Epidermal melanocyte (primary cell): ENCODE results near the gene COPS7A.

Experiments
- DNase-seq: peaks from one replicate; pipeline ENCODE4 v3.0.0; 2011; ENCODE audit warnings: low spot score; ENCODE audit not compliant: insufficient read length

The COPS7A gene

DNA sequence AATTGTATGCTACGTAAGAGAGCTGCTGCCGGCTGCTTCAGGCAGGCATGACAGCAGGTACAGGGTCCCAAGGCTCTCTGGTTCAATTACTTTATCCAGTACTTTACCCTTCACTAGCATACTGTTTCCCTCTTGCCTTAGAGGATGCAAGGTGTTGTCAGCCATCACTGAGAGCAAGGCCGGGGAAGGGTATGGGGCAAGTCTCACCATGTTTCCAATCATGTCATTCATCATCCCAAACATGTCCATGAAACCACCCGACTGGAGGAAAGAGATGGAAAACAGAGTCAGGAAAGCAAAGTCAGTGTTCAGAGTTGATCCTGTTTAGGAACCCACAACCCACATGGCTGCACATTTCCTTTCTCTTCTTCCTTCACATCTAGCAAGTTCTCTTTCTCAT is 26.7 kb downstream of the COPS7A start:
- DNase-seq = no peak

GRCh38 chr12:6751767-6752166 is 27.9 kb downstream of the COPS7A start:
- no peak for DNase-seq

- peak; percentile 60 for DNase-seq
Measured at GRCh38 chr12:6752167-6752920, 28.5 kb downstream of the COPS7A start.

DNA sequence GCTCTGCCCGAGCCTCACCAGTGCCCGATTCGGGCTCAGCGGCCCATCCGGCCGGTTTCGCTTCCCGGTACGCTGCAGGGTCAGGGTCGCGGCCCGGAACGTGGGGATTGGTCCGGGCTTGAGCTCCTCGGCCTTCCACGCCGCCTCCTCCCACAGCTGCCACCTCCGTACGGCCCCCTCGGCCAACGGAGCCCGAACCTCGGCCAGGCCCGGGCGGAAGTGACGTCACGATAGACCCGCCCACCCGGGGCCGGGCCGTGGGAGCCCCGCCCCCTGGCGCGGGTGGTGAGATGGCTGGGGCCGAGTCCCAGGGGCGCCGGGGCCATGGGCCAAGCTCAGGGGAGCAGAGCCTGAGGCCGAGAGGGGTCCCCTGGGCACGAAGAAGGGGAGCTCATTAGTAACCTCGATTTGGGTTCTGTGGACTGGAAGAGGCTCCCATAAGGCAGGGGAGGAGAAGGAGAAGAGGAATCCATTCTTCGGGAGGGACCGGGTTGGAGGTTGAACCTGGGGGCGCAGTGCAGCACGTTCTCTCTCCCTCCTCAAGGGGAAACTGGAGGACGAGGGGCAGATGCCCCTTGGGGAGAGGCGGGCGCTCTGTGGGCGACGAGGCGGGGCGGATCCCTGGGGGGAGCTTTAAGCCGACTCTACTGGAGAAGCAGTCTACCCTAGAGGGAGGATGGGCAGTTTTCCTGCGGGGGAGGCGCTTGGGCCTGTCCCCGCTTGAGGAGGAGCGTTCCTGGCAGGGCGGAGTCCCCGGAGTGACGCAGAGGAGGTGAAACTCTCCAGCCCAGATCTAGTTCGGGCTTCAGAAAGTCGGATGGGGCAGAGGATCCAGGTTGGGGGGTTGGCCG is 29.3 kb downstream of the COPS7A start, which contains the start of gene MLF2:
TSS of gene MLF2 (minus strand) at position 221 of the 851 bp plus-strand sequence. CDS start 807 bp downstream, outside the sequence.
- DNase-seq = peak; percentile 96

GRCh38 chr12:6753772-6754356 is 30.0 kb downstream of the COPS7A start:
- peak; percentile 5 for DNase-seq

DNA sequence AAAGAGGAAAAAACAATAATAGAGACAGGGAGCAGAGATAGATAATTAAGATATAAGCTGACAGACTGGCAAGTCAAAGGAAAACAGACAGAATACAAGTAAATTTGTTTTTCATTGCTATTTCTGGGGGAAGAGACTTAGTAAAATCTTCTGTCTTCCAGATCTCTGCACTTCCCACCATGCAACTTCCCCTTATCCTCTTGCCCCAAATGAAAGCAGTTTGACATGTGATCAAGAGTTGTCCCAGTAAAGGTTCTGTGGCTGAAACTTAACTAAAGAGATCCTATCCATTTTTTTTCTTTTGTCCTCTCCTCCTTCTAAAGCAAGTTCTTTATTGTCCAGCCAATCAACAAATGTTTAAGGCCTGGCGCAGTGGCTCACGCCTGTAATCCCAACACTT is 30.6 kb downstream of the COPS7A start:
- no peak for DNase-seq

GRCh38 chr12:6757028-6757690 is 33.3 kb downstream of the COPS7A start:
- no peak for DNase-seq

DNA sequence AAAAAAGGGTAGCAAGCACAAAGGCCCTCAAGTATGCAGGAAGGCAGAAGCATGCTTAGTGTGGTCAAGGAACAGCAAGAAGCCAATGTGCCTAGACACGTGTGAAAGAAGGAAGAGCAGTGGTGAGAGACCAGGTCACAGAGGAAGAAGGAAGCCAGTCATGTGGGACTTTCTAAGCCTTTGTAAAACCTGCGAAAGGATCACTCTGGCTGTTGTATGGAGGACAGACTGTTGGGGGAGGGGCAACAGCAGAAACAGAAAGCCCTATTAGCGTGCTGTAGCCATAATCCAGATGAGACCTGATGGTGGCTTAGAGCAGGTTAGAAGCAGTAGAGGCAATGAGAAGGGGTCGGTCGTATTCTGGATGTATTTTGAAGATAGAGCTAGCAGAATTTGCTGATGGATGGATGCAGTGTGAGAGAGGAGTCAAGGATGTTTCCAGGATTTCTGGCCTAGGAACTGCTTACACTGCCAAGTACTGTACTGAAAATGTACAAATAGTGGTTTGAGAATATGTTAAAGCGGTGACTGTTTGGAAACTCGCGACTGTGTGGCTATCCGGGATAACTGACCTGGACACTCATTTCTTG is 34.8 kb downstream of the COPS7A start:
- DNase-seq = no peak

- DNase-seq = no peak
Measured at GRCh38 chr12:6759741-6760140, 35.9 kb downstream of the COPS7A start.

GRCh38 chr12:6763380-6763779 is 39.5 kb downstream of the COPS7A start:
- DNase-seq = no peak

GRCh38 chr12:6764011-6764828 is 40.4 kb downstream of the COPS7A start:
- peak; percentile 99 for DNase-seq

DNA sequence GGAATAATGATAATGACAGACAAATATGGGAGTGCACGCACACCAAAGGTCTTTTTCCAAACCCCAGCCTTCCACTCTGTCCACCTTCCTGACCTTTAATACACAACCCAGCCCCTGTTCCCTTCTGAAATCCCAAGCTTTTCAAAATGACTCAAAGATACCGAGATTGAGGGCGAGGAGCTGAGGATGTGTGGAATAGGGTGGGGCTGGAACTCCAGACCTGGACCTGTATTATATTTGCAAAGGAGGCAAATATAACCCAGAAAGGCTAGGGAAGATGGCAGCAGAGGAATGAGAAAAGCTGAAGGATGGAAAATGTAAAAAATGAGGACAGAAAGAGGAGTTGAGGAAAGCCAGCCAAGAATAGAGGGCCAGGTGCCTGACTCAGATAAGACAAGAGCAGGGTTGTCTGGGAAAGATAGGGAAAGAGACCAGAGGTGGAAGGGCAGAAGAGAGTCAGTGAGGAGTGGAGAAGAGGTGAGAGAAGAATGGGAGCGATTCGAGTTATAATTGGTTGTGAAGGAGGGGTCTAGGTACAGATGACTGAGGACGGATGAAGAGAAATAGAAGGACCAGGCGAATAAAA is 41.3 kb downstream of the COPS7A start:
- DNase-seq = no peak

DNA sequence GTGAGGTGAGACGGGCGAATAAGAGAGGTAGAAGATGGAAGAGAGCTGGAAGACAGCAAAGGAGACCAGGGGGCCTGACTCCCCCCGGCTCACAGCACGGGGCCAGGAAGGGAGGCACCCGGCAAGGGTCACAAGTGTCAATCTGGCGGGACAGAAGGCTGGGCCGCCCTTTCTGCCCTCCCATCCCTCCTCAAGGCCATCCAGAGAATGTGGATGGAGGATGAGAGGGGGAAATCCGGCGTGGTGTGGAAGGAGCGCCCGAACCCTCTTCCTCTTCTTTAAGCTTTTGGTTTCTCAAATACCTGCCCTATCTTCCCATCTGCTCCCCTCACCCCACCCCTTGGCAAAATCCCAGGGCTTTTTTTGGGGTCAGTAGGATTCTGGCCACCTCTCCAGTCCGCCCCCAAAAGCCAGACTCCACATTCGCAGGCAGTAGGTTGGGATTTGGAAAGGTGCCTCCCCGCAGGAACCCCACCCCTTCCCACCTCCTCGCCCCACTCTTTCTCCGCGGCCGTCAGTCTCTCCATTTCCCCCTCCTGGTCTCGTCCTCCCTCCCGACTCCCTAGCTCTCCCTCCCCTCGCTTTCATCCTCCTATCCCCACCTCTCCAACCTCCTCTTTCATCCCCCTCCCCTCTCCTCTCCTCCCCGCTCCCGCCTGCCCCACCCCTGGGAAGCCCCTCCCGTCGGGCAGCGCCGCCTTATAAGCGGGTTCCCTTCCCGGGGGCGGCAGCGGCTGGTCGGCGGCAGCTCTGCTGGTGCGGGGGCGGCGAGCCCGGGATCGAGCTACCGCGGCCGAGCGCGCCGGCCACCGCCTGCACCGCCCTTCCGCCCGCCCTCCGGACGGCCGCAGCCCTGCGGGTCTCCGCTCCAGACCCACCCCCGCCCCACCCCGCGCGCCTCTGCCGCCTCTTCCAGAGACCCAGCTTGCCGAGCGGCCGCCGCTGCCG is 42.1 kb downstream of the COPS7A start, which contains the start of gene PTMS:
TSS of gene PTMS (plus strand) at position 730 of the 948 bp plus-strand sequence. CDS start 343 bp downstream, outside the sequence.
- peak; percentile 64 for DNase-seq

DNA sequence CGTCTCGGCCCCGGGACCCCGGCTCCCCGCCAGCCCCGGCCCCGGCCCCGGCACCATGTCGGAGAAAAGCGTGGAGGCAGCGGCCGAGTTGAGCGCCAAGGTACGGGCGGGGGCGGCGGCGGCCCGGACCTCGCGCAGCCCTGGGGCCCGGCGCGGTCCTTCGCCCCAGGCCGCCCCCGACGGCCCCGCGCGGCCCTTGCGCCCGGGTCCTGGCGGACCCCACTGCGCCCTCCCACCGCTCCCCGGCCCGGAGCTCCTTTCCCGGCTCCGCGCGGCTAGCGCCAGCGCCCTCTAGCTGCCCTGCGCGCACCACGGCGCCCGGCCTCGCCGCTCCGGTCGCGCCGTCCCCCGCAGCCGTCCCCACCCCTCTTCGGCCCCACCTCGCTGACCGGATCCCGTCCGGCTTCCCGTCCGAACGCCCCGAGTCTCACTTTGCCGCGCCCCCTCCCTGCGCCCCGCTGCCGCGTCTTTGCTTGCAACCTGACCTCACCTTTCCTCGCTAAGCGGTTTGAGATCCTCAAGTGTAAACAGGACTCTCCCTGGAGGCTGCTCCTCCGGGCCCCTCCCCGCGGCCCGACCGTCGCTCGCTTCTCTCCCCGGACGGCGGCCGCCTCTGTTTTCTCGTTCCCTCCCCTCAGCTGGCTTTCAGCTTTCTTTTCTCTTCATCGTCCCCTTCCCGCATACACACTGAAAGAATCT is 43.0 kb downstream of the COPS7A start:
- DNase-seq = peak; percentile 72

GRCh38 chr12:6767353-6768319 is 43.8 kb downstream of the COPS7A start:
- DNase-seq = no peak

GRCh38 chr12:6768437-6768914 is 44.6 kb downstream of the COPS7A start:
- DNase-seq = no peak

- peak; percentile 55 for DNase-seq
Measured at GRCh38 chr12:6768990-6769389, 45.1 kb downstream of the COPS7A start.
